PFSK-1 (cell line): ENCODE data around the gene PLSCR5.

Source experiments
- FOXP2 ChIP-seq: optimal IDR thresholded peaks from 2 replicates; pipeline ENCODE3; 2011; ENCODE audit warnings: borderline replicate concordance, control low read depth, inconsistent platforms; ENCODE audit not compliant: insufficient read depth; ENCODE audit errors: extremely low read length, extremely low read depth
- POLR2AphosphoS5 ChIP-seq: IDR thresholded peaks from 2 replicates; pipeline ENCODE4 v1.6.1; 2012; ENCODE audit warnings: low read depth, mild to moderate bottlenecking, control low read depth, low read length, moderate library complexity
- SIN3A ChIP-seq: IDR thresholded peaks from 2 replicates; pipeline ENCODE4 v1.6.1; 2012; ENCODE audit warnings: mild to moderate bottlenecking, low read length, moderate library complexity, borderline replicate concordance; ENCODE audit not compliant: insufficient read depth
- TAF1 ChIP-seq: IDR thresholded peaks from 2 replicates; pipeline ENCODE4 v1.6.1; 2012; ENCODE audit warnings: low read length, control low read depth, borderline replicate concordance; ENCODE audit not compliant: insufficient read depth
- TF ChIP-seq, protein P1 (sequence below), 2 experiments: IDR thresholded peaks; 2 replicates each; pipeline versions ENCODE4 v1.6.1 to v1.8.0; 2011 to 2012; ENCODE audit warnings: low read depth in 2 of 2, low read length in 2 of 2, control low read depth in 1 of 2, inconsistent platforms in 1 of 2, mild to moderate bottlenecking in 1 of 2, moderate library complexity in 1 of 2; ENCODE audit not compliant: insufficient read depth in 1 of 2

DNA sequence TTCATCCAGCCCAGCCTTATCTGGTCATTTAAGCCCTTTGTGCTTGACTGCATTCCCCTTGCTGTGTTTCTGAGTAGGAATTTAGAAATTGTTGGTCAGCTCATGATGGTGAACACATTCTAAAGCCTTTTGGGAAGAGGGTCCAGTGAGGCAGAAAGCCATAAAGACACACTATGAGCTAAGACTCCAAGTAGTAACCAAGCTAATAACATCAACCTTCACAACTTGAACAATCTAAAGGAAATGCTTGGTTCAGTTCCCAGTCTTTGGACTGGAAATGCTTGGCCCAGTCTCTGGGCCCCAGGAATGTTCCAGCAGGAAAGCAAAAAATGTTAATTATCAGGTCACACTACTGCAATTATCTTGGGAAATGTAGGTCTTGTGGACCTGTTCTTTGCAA lies 68.5 kb downstream of the PLSCR5 start:
- TF ChIP-seq, protein P1, sequence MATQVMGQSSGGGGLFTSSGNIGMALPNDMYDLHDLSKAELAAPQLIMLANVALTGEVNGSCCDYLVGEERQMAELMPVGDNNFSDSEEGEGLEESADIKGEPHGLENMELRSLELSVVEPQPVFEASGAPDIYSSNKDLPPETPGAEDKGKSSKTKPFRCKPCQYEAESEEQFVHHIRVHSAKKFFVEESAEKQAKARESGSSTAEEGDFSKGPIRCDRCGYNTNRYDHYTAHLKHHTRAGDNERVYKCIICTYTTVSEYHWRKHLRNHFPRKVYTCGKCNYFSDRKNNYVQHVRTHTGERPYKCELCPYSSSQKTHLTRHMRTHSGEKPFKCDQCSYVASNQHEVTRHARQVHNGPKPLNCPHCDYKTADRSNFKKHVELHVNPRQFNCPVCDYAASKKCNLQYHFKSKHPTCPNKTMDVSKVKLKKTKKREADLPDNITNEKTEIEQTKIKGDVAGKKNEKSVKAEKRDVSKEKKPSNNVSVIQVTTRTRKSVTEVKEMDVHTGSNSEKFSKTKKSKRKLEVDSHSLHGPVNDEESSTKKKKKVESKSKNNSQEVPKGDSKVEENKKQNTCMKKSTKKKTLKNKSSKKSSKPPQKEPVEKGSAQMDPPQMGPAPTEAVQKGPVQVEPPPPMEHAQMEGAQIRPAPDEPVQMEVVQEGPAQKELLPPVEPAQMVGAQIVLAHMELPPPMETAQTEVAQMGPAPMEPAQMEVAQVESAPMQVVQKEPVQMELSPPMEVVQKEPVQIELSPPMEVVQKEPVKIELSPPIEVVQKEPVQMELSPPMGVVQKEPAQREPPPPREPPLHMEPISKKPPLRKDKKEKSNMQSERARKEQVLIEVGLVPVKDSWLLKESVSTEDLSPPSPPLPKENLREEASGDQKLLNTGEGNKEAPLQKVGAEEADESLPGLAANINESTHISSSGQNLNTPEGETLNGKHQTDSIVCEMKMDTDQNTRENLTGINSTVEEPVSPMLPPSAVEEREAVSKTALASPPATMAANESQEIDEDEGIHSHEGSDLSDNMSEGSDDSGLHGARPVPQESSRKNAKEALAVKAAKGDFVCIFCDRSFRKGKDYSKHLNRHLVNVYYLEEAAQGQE (IDR thresholded peaks at IDR 0.05; ENCODE audit: insufficient read depth in 1 of 2, low read depth in 2 of 2, low read length in 2 of 2): no peak
- TF ChIP-seq POLR2AphosphoS5 (no peak), TAF1 (no peak), SIN3A (no peak), FOXP2 (no peak)
